Gastroesophageal sphincter (tissue), 4 donors: ENCODE measurements around the gene SGMS1. TPM values are rescaled to one million over a fixed set of nuclear protein-coding genes. Genes with fewer than 3 reads are reported as not detected.

Experiments used
- ATAC-seq: fragments of 150-250 bp; one replicate; pipeline ENCODE4 v1.9.1; 2016; ENCODE audit warnings: mild to moderate bottlenecking, moderate library complexity
- H3K27ac ChIP-seq, 4 donors: fragments of 200-600 bp; sonication (generic) in 3 of 4; 1 replicate in 3 of 4; 2 replicates in 1 of 4; pipeline ENCODE4 v1.5.1; 2016 to 2019
- H3K27me3 ChIP-seq: fragments of 200-600 bp; sonication (generic); one replicate; pipeline ENCODE4 v1.5.1; 2019
- H3K36me3 ChIP-seq, 2 donors: fragments of 200-600 bp; sonication (generic); one replicate each; pipeline ENCODE4 v1.5.1; 2019; ENCODE audit warnings: control low read depth in 1 of 2
- H3K4me1 ChIP-seq, 3 donors: fragments of 200-600 bp; sonication (generic); 1 replicate in 2 of 3; 2 replicates in 1 of 3; pipeline ENCODE4 v1.5.1; 2016 to 2019; ENCODE audit warnings: control low read depth in 2 of 3
- H3K4me3 ChIP-seq, 2 donors: fragments of 200-600 bp; sonication (generic); one replicate each; pipeline ENCODE4 v1.5.1; 2019; ENCODE audit warnings: mild to moderate bottlenecking in 1 of 2, moderate library complexity in 1 of 2
- H3K9me3 ChIP-seq, 3 donors: fragments of 200-600 bp; sonication (generic); one replicate each; pipeline ENCODE4 v1.5.1; 2017 to 2019; ENCODE audit warnings: control low read depth in 2 of 3
- CTCF ChIP-seq, 4 experiments: fragments of 200-600 bp in 2 of 4; fragments of 450-650 bp in 2 of 4; sonication (generic) in 1 of 4; IDR thresholded peaks; one replicate each; pipeline ENCODE4 v1.5.1; 2017 to 2019; ENCODE audit warnings: antibody characterized with exemption in 4 of 4, mild to moderate bottlenecking in 2 of 4, moderate library complexity in 2 of 4
- EP300 ChIP-seq: sonication (generic); formaldehyde crosslinking; IDR thresholded peaks from one replicate; pipeline ENCODE4 v1.6.1; 2017; ENCODE audit warnings: antibody characterized with exemption, mild to moderate bottlenecking
- POLR2A ChIP-seq, 2 donors: fragments of 450-650 bp; IDR thresholded peaks; one replicate each; pipeline ENCODE4 v1.6.1; 2017; ENCODE audit warnings: antibody characterized with exemption in 2 of 2, mild to moderate bottlenecking in 2 of 2, moderate library complexity in 1 of 2
- POLR2AphosphoS5 ChIP-seq: sonication (generic); formaldehyde crosslinking; IDR thresholded peaks from one replicate; pipeline ENCODE4 v1.6.1; 2017; ENCODE audit warnings: antibody characterized with exemption
- WGBS, 2 donors: methylation state at CpG; one replicate each; pipeline ENCODE4 v1.1.5; 2018; ENCODE audit warnings: low coverage in 1 of 2; 5-methylcytosine and 5-hydroxymethylcytosine counted together
- total RNA-seq, 4 donors: library from RNA; depleted of rRNA; stranded (reverse); fragments of >200 nt; gene quantifications; one replicate each; pipeline ENCODE4 v1.1.0, GENCODE V29; 2016

The SGMS1 gene
- total RNA-seq, 4 donors from 2014 or later = 57.7 to 116 (median 66.1) TPM

GRCh38 chr10:50304660-50305059 is 319.1 kb downstream of the SGMS1 start:
- Histone ChIP-seq H3K27ac (no peak overlapping the region), H3K27me3 (no peaks in the 10 kb centered on the region), H3K36me3 (peaks cover 0 to 31% of the 10 kb centered on the region in 2 donors), H3K4me1 (no peaks in the 10 kb centered on the region), H3K9me3 (no peaks in the 10 kb centered on the region), H3K4me3 (no peak overlapping the region)
- TF ChIP-seq POLR2A (IDR thresholded peaks at IDR 0.05) = no peak
- no peak for TF ChIP-seq CTCF (IDR thresholded peaks at IDR 0.05)
- no peak for TF ChIP-seq EP300
- TF ChIP-seq POLR2AphosphoS5 = no peak
- no peak for ATAC-seq
- WGBS, 2 donors = 97 to 98% methylated on average over 5 to 7 of the region's 8 CpGs

- no peak overlapping the region for H3K27ac ChIP-seq
- TF ChIP-seq EP300 (no peak), POLR2A (IDR thresholded peaks at IDR 0.05) (no peak), CTCF (IDR thresholded peaks at IDR 0.05) (no peak), POLR2AphosphoS5 (no peak)
- WGBS, 2 donors = 79 to 100% methylated on average over 1 of the region's 1 CpG
- no peaks in the 10 kb centered on the region for H3K36me3 ChIP-seq
- no peaks in the 10 kb centered on the region for H3K4me1 ChIP-seq
- no peaks in the 10 kb centered on the region for H3K27me3 ChIP-seq
- no peak for ATAC-seq
- H3K9me3 ChIP-seq = no peaks in the 10 kb centered on the region
- no peak overlapping the region for H3K4me3 ChIP-seq
Observed at GRCh38 chr10:50299948-50300669, 323.6 kb downstream of the SGMS1 start.

- H3K9me3 ChIP-seq = no peaks in the 10 kb centered on the region
- no peaks in the 10 kb centered on the region for H3K4me1 ChIP-seq
- ATAC-seq = no peak
- WGBS, 2 donors = 88% methylated on average over 1 of the region's 1 CpG; no CpG with 5 or more reads in 1 of the 2 donors
- no peaks in the 10 kb centered on the region for H3K36me3 ChIP-seq
- TF ChIP-seq POLR2AphosphoS5 = no peak
- TF ChIP-seq POLR2A (IDR thresholded peaks at IDR 0.05) = no peak
- TF ChIP-seq EP300 = no peak
- no peak for TF ChIP-seq CTCF (IDR thresholded peaks at IDR 0.05)
- H3K27me3 ChIP-seq = no peaks in the 10 kb centered on the region
- H3K27ac ChIP-seq = no peak overlapping the region
- H3K4me3 ChIP-seq = no peak overlapping the region
Observed at GRCh38 chr10:50295367-50295766, 328.4 kb downstream of the SGMS1 start.

GRCh38 chr10:50294582-50294981 is 329.2 kb downstream of the SGMS1 start:
- no peak for ATAC-seq
- no peaks in the 10 kb centered on the region for H3K36me3 ChIP-seq
- H3K4me1 ChIP-seq = no peaks in the 10 kb centered on the region
- no peaks in the 10 kb centered on the region for H3K9me3 ChIP-seq
- H3K4me3 ChIP-seq = no peak overlapping the region
- no CpG with 5 or more reads among the region's 1 CpG for WGBS, 2 donors
- TF ChIP-seq POLR2A (IDR thresholded peaks at IDR 0.05) (no peak), POLR2AphosphoS5 (no peak), CTCF (IDR thresholded peaks at IDR 0.05) (no peak), EP300 (no peak)
- no peaks in the 10 kb centered on the region for H3K27me3 ChIP-seq
- H3K27ac ChIP-seq = no peak overlapping the region
